Measurements from ENCODE around the gene KIAA0040. TPM values are rescaled to one million over a fixed set of nuclear protein-coding genes. Genes with fewer than 3 reads are reported as not detected.

The KIAA0040 gene
- total and polyA plus RNA-seq, 10 of the 15 experiments (the other 5 are each of a cell fraction or from before 2014, with no cell fraction given) = 7.6 to 47.7 (median 23.5) TPM

- Histone ChIP-seq H3K36me3 (ENCODE audit: control insufficient read depth in 2 of 2, insufficient read depth in 2 of 2, low read length in 1 of 2) (peaks cover 0 to 3% of the 10 kb centered on the region in 2 experiments; a peak in 1 of 4 replicates), H3K27ac (ENCODE audit: control insufficient read depth, insufficient read depth) (peak overlapping the region; percentile 23), H3K4me2 (ENCODE audit: control insufficient read depth, insufficient read depth) (peak overlapping the region; percentile 98), H3K79me2 (ENCODE audit: control insufficient read depth, insufficient read depth, low read length) (peaks cover 47% of the 10 kb centered on the region), H3K4me3 (peak overlapping the region; percentile 83), H4K20me1 (ENCODE audit: control insufficient read depth, insufficient read depth) (no peaks in the 10 kb centered on the region), H3K4me1 (ENCODE audit: control insufficient read depth, insufficient read depth, low read length) (peaks cover 42% of the 10 kb centered on the region), H3K9me3 (replicated peaks; ENCODE audit: control insufficient read depth, insufficient read depth, low read length) (no peaks in the 10 kb centered on the region), H3K27me3 (replicated peaks in 1 of 2; ENCODE audit: control insufficient read depth in 2 of 2, insufficient read depth in 2 of 2, low read length in 1 of 2) (no peaks in the 10 kb centered on the region), H2AFZ (ENCODE audit: control insufficient read depth, low read depth, low read length) (peak overlapping the region; percentile 59), H3K9ac (ENCODE audit: control insufficient read depth, insufficient read depth, low read length) (peak overlapping the region; percentile 73)
- ChIA-PET POLR2A (interaction anchor here (0.7 to 4.1 kb wide), 9 partner anchors 12 to 193 kb away, joined by 3 to 24 read pairs (median 3); partner anchors contain the start of gene CACYBP), CTCF (interaction anchor here (0.7 to 9.1 kb wide), 13 partner anchors 8 to 163 kb away, joined by 3 to 72 read pairs (median 5); no protein-coding TSS in a partner anchor), SMC1A (ENCODE audit: uncharacterized antibody, unreplicated experiment) (interaction anchor here (0.7 to 5.7 kb wide), 20 partner anchors 9 to 127 kb away, joined by 3 to 51 read pairs (median 5); no protein-coding TSS in a partner anchor), RAD21 (ENCODE audit: unreplicated experiment) (interaction anchor here (0.7 to 6.2 kb wide), 15 partner anchors 8 to 127 kb away, joined by 3 to 58 read pairs (median 4); no protein-coding TSS in a partner anchor)
- TSS peak; percentile 71 for BruUV-seq (replicated peaks)
- FAIRE-seq (no peak), DNase-seq (ENCODE audit: low read depth, low spot score) (no peak), ATAC-seq (peak; percentile 46)
- under 1% methylated on average over 17 of the region's 17 CpGs for WGBS (ENCODE audit: insufficient coverage, insufficient replicate concordance, low lambda C conversion rate, missing lambda C conversion rate)
- intact Hi-C loops (cut with micrococcal nuclease; ENCODE audit: unreplicated experiment) = no loop called here
- TF ChIP-seq ETV6 (conservative IDR thresholded peaks at IDR 0.05 in 1 of 2, IDR thresholded peaks at IDR 0.05 in 1 of 2; ENCODE audit: borderline replicate concordance in 1 of 2, low read depth in 1 of 2) (peak in 1 of 2 experiments; percentile 20; a peak in 1 of 4 replicates), ZNF687 (IDR thresholded peaks at IDR 0.05) (no peak), EED (IDR thresholded peaks at IDR 0.05; ENCODE audit: low read depth) (0 out of 2 replicates have a peak, but pooled peaks have one; percentile 15), NR2C2 (IDR thresholded peaks at IDR 0.05; ENCODE audit: borderline replicate concordance, control insufficient read depth, insufficient read length, low read depth) (no peak), E4F1 (IDR thresholded peaks at IDR 0.05; ENCODE audit: borderline replicate concordance, partially characterized antibody) (no peak), IRF5 (IDR thresholded peaks at IDR 0.05; ENCODE audit: borderline replicate concordance) (no peak), IKZF2 (IDR thresholded peaks at IDR 0.05) (0 out of 4 replicates have a peak, but pooled peaks of 1 of the 2 experiments have one; percentile 28), ZNF24 (IDR thresholded peaks at IDR 0.05) (no peak)
- TF ChIP-seq, protein P1, sequence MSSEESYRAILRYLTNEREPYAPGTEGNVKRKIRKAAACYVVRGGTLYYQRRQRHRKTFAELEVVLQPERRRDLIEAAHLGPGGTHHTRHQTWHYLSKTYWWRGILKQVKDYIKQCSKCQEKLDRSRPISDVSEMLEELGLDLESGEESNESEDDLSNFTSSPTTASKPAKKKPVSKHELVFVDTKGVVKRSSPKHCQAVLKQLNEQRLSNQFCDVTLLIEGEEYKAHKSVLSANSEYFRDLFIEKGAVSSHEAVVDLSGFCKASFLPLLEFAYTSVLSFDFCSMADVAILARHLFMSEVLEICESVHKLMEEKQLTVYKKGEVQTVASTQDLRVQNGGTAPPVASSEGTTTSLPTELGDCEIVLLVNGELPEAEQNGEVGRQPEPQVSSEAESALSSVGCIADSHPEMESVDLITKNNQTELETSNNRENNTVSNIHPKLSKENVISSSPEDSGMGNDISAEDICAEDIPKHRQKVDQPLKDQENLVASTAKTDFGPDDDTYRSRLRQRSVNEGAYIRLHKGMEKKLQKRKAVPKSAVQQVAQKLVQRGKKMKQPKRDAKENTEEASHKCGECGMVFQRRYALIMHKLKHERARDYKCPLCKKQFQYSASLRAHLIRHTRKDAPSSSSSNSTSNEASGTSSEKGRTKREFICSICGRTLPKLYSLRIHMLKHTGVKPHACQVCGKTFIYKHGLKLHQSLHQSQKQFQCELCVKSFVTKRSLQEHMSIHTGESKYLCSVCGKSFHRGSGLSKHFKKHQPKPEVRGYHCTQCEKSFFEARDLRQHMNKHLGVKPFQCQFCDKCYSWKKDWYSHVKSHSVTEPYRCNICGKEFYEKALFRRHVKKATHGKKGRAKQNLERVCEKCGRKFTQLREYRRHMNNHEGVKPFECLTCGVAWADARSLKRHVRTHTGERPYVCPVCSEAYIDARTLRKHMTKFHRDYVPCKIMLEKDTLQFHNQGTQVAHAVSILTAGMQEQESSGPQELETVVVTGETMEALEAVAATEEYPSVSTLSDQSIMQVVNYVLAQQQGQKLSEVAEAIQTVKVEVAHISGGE (CRISPR knock-in tag; IDR thresholded peaks at IDR 0.05) = no peak
- in situ Hi-C loops (cut with MboI) = no loop called here
Measured at GRCh38 chr1:175192111-175192629, 406 bp downstream of the KIAA0040 start.
